ENCODE results near the gene PEAK1. TPM values are rescaled to one million over a fixed set of nuclear protein-coding genes. Genes with fewer than 3 reads are reported as not detected.

The PEAK1 gene
- total and polyA plus RNA-seq, 7 donors: 4.0 to 32.1 (median 25.3) TPM

GRCh38 chr15:77121599-77121998 lies 298.3 kb downstream of the PEAK1 start:
- TF ChIP-seq, protein P1, sequence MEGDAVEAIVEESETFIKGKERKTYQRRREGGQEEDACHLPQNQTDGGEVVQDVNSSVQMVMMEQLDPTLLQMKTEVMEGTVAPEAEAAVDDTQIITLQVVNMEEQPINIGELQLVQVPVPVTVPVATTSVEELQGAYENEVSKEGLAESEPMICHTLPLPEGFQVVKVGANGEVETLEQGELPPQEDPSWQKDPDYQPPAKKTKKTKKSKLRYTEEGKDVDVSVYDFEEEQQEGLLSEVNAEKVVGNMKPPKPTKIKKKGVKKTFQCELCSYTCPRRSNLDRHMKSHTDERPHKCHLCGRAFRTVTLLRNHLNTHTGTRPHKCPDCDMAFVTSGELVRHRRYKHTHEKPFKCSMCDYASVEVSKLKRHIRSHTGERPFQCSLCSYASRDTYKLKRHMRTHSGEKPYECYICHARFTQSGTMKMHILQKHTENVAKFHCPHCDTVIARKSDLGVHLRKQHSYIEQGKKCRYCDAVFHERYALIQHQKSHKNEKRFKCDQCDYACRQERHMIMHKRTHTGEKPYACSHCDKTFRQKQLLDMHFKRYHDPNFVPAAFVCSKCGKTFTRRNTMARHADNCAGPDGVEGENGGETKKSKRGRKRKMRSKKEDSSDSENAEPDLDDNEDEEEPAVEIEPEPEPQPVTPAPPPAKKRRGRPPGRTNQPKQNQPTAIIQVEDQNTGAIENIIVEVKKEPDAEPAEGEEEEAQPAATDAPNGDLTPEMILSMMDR (IDR thresholded peaks at IDR 0.05): no peak
- WGBS, 3 donors: 91 to 97% (median 92%) methylated on average over 1 of the region's 1 CpG
- no peaks in the 10 kb centered on the region for H3K36me3 ChIP-seq (ENCODE audit: insufficient read depth in 1 of 2, low read depth in 1 of 2)
- intact Hi-C loops (cut with DNase I): loop anchor here in 1 of 2 donors (10.0 kb wide), 2 partner anchors 153 to 293 kb away; no protein-coding TSS in a partner anchor
- H3K27ac ChIP-seq: no peak overlapping the region
- no peaks in the 10 kb centered on the region for H3K4me1 ChIP-seq
- H3K4me3 ChIP-seq: no peak overlapping the region
- ATAC-seq (no peak), DNase-seq (no peak)
- H3K9me3 ChIP-seq: no peaks in the 10 kb centered on the region
- H3K27me3 ChIP-seq (ENCODE audit: insufficient read depth in 3 of 3, low read length in 2 of 3): no peaks in the 10 kb centered on the region

- intact Hi-C loops (cut with DNase I): loop anchor here in 1 of 2 donors (10.0 kb wide), 2 partner anchors 154 to 294 kb away; no protein-coding TSS in a partner anchor
- DNase-seq (no peak), ATAC-seq (no peak)
- Histone ChIP-seq H3K27me3 (ENCODE audit: insufficient read depth in 3 of 3, low read length in 2 of 3) (no peaks in the 10 kb centered on the region), H3K27ac (no peak overlapping the region), H3K36me3 (ENCODE audit: insufficient read depth in 1 of 2, low read depth in 1 of 2) (no peaks in the 10 kb centered on the region), H3K9me3 (no peaks in the 10 kb centered on the region), H3K4me1 (no peaks in the 10 kb centered on the region), H3K4me3 (no peak overlapping the region)
- WGBS, 3 donors: 62 to 71% (median 62%) methylated on average over 4 of the region's 4 CpGs
- TF ChIP-seq, protein P1 (IDR thresholded peaks at IDR 0.05): no peak
Measured at GRCh38 chr15:77120576-77120975, 299.3 kb downstream of the PEAK1 start.

DNA sequence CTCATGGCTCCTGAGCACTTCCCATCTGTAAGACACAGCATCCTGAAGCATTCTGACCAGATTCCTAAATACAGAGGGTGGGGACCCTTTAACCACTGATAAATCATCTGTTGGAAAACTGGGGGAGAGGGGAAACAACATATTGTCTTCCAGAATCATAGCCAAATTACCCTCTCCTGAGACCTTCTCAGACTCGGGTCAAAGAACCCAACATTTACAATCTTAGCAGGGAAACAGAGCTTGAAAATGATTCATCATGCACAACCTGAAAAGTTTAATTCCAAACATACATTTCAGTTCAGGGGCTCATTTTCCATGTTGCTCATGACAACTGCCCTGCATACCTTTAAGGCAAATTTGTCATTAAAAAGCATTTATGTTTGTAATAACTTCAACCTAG lies 300.5 kb downstream of the PEAK1 start:
- Histone ChIP-seq H3K27ac (no peak overlapping the region), H3K27me3 (ENCODE audit: insufficient read depth in 3 of 3, low read length in 2 of 3) (no peaks in the 10 kb centered on the region), H3K9me3 (no peaks in the 10 kb centered on the region), H3K4me1 (no peaks in the 10 kb centered on the region), H3K4me3 (no peak overlapping the region), H3K36me3 (ENCODE audit: insufficient read depth in 1 of 2, low read depth in 1 of 2) (peaks cover under 1 to 3% of the 10 kb centered on the region in 2 donors)
- WGBS, 3 donors: 27 to 33% (median 27%) methylated on average over 1 of the region's 1 CpG
- ATAC-seq (no peak), DNase-seq (no peak)
- TF ChIP-seq, protein P1 (IDR thresholded peaks at IDR 0.05): no peak
- intact Hi-C loops (cut with DNase I): no loop called here

GRCh38 chr15:77118882-77119321 lies 301.0 kb downstream of the PEAK1 start:
- H3K9me3 ChIP-seq: no peaks in the 10 kb centered on the region
- no peaks in the 10 kb centered on the region for H3K4me1 ChIP-seq
- peaks cover 4 to 8% of the 10 kb centered on the region in 2 donors for H3K36me3 ChIP-seq (ENCODE audit: insufficient read depth in 1 of 2, low read depth in 1 of 2)
- peak in 3 of 4 donors; percentile 37 to 74 (median 57) for ATAC-seq
- intact Hi-C loops (cut with DNase I): no loop called here
- H3K4me3 ChIP-seq: no peak overlapping the region
- TF ChIP-seq, protein P1 (IDR thresholded peaks at IDR 0.05): peak; percentile 68
- DNase-seq: no peak
- H3K27ac ChIP-seq: no peak overlapping the region
- 47 to 54% (median 52%) methylated on average over 3 of the region's 3 CpGs for WGBS, 3 donors
- no peaks in the 10 kb centered on the region for H3K27me3 ChIP-seq (ENCODE audit: insufficient read depth in 3 of 3, low read length in 2 of 3)

GRCh38 chr15:77115179-77115578 lies 304.7 kb downstream of the PEAK1 start:
- ATAC-seq (no peak), DNase-seq (no peak)
- Histone ChIP-seq H3K27ac (no peak overlapping the region), H3K4me3 (no peak overlapping the region), H3K4me1 (peaks cover 5% of the 10 kb centered on the region), H3K9me3 (no peaks in the 10 kb centered on the region), H3K36me3 (ENCODE audit: insufficient read depth in 1 of 2, low read depth in 1 of 2) (peaks cover 4 to 15% of the 10 kb centered on the region in 2 donors), H3K27me3 (ENCODE audit: insufficient read depth in 3 of 3, low read length in 2 of 3) (no peaks in the 10 kb centered on the region)
- intact Hi-C loops (cut with DNase I): no loop called here
- 91 to 96% (median 92%) methylated on average over 4 of the region's 4 CpGs for whole genome bisulfite sequencing, 3 donors
- TF ChIP-seq, protein P1 (IDR thresholded peaks at IDR 0.05): no peak
